ENCODE data around the gene UBTD1.

UBTD1 gene

GRCh38 chr10:97482381-97482780 lies 16.3 kb upstream of the UBTD1 start:
- DNase-seq (ENCODE audit: low read depth in 2 of 2), result no peak

- DNase-seq (ENCODE audit: low read depth in 2 of 2), result no peak
These were observed 15.2 kb upstream of the UBTD1 start for GRCh38 chr10:97483506-97483905.

- DNase-seq (ENCODE audit: low read depth in 2 of 2), result no peak
These were observed 14.8 kb upstream of the UBTD1 start for GRCh38 chr10:97483921-97484320.

- DNase-seq (ENCODE audit: low read depth in 2 of 2), result no peak
These were observed 13.0 kb upstream of the UBTD1 start for GRCh38 chr10:97485647-97486281.

- DNase-seq (ENCODE audit: low read depth in 2 of 2), result no peak
These were observed 8.1 kb upstream of the UBTD1 start for GRCh38 chr10:97490592-97490991.

GRCh38 chr10:97494151-97494550 lies 4.6 kb upstream of the UBTD1 start:
- no peak for DNase-seq (ENCODE audit: low read depth in 2 of 2)

- no peak for DNase-seq (ENCODE audit: low read depth in 2 of 2)
These were observed 3.7 kb upstream of the UBTD1 start for GRCh38 chr10:97494863-97495506.

- DNase-seq (ENCODE audit: low read depth in 2 of 2), result peak; percentile 33 to 53
These were observed 1.1 kb upstream of the UBTD1 start for GRCh38 chr10:97497572-97498075.

- peak; percentile 98 for DNase-seq (ENCODE audit: low read depth in 2 of 2)
These were observed 466 bp upstream of the UBTD1 start, which contains the start of gene MMS19 for GRCh38 chr10:97498076-97498840. Gene MMS19, minus strand, starts transcription at chr10:97498422. Its CDS starts 38 bp downstream, at chr10:97498384.

GRCh38 chr10:97499561-97500296 lies 1.0 kb downstream of the UBTD1 start:
- DNase-seq (ENCODE audit: low read depth in 2 of 2), result no peak

GRCh38 chr10:97500297-97500575 lies 1.5 kb downstream of the UBTD1 start:
- DNase-seq (ENCODE audit: low read depth in 2 of 2), result no peak

- DNase-seq (ENCODE audit: low read depth in 2 of 2), result no peak
These were observed 4.2 kb downstream of the UBTD1 start for GRCh38 chr10:97502916-97503315.

- DNase-seq (ENCODE audit: low read depth in 2 of 2), result no peak
These were observed 4.7 kb downstream of the UBTD1 start for GRCh38 chr10:97503406-97503805.

GRCh38 chr10:97505152-97505551 lies 6.4 kb downstream of the UBTD1 start:
- no peak for DNase-seq (ENCODE audit: low read depth in 2 of 2)

GRCh38 chr10:97506199-97506991 lies 7.7 kb downstream of the UBTD1 start:
- DNase-seq (ENCODE audit: low read depth in 2 of 2), result no peak

GRCh38 chr10:97508342-97508741 lies 9.6 kb downstream of the UBTD1 start:
- DNase-seq (ENCODE audit: low read depth in 2 of 2), result no peak

GRCh38 chr10:97509120-97509680 lies 10.5 kb downstream of the UBTD1 start:
- DNase-seq (ENCODE audit: low read depth in 2 of 2), result no peak

GRCh38 chr10:97510686-97511085 lies 12.0 kb downstream of the UBTD1 start:
- DNase-seq (ENCODE audit: low read depth in 2 of 2), result no peak

- no peak for DNase-seq (ENCODE audit: low read depth in 2 of 2)
These were observed 13.2 kb downstream of the UBTD1 start for GRCh38 chr10:97511711-97512440.

GRCh38 chr10:97512993-97513392 lies 14.3 kb downstream of the UBTD1 start:
- DNase-seq (ENCODE audit: low read depth in 2 of 2), result no peak
